NB4 (cell line): ENCODE measurements around the gene NTRK2.

ENCODE experiments used
- DNase-seq: peaks from one replicate; pipeline ENCODE4 v3.0.0; 2010; ENCODE audit warnings: low read depth
- H3K4me3 ChIP-seq: one replicate; pipeline ENCODE4 v1.5.1; 2011; ENCODE audit warnings: mild to moderate bottlenecking, low read depth, low read length, moderate library complexity
- MAX ChIP-seq: IDR thresholded peaks from 2 replicates; pipeline ENCODE4 v1.6.1; 2011; ENCODE audit warnings: low read depth, low read length
- MYC ChIP-seq: IDR thresholded peaks from 2 replicates; pipeline ENCODE4 v1.6.1; 2011; ENCODE audit warnings: low read depth, low read length
- POLR2A ChIP-seq: IDR thresholded peaks from 2 replicates; pipeline ENCODE4 v1.6.1; 2011; ENCODE audit warnings: mild to moderate bottlenecking; ENCODE audit not compliant: insufficient read length; ENCODE audit errors: extremely low read depth
- TF ChIP-seq, protein P1 (sequence below): IDR thresholded peaks from one replicate; pipeline ENCODE4 v1.5.1; 2012; ENCODE audit warnings: low read depth, low read length

The NTRK2 gene

GRCh38 chr9:84819491-84819991 is 150.0 kb downstream of the NTRK2 start:
- no peak overlapping the region for H3K4me3 ChIP-seq
- TF ChIP-seq POLR2A (no peak), MAX (no peak)
- no peak for DNase-seq

GRCh38 chr9:84821431-84821830 is 151.9 kb downstream of the NTRK2 start:
- DNase-seq: no peak
- TF ChIP-seq MYC (no peak), MAX (no peak), POLR2A (no peak)
- TF ChIP-seq, protein P1, sequence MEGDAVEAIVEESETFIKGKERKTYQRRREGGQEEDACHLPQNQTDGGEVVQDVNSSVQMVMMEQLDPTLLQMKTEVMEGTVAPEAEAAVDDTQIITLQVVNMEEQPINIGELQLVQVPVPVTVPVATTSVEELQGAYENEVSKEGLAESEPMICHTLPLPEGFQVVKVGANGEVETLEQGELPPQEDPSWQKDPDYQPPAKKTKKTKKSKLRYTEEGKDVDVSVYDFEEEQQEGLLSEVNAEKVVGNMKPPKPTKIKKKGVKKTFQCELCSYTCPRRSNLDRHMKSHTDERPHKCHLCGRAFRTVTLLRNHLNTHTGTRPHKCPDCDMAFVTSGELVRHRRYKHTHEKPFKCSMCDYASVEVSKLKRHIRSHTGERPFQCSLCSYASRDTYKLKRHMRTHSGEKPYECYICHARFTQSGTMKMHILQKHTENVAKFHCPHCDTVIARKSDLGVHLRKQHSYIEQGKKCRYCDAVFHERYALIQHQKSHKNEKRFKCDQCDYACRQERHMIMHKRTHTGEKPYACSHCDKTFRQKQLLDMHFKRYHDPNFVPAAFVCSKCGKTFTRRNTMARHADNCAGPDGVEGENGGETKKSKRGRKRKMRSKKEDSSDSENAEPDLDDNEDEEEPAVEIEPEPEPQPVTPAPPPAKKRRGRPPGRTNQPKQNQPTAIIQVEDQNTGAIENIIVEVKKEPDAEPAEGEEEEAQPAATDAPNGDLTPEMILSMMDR: no peak
- H3K4me3 ChIP-seq: no peak overlapping the region

GRCh38 chr9:84822589-84823233 is 153.2 kb downstream of the NTRK2 start:
- no peak overlapping the region for H3K4me3 ChIP-seq
- no peak for DNase-seq
- no peak for TF ChIP-seq MAX
- TF ChIP-seq, protein P1: no peak
- TF ChIP-seq POLR2A: no peak
- TF ChIP-seq MYC: no peak

GRCh38 chr9:84823421-84824271 is 154.1 kb downstream of the NTRK2 start:
- TF ChIP-seq MYC: no peak
- TF ChIP-seq, protein P1: no peak
- no peak for TF ChIP-seq POLR2A
- TF ChIP-seq MAX: no peak
- H3K4me3 ChIP-seq: no peak overlapping the region
- DNase-seq: no peak

DNA sequence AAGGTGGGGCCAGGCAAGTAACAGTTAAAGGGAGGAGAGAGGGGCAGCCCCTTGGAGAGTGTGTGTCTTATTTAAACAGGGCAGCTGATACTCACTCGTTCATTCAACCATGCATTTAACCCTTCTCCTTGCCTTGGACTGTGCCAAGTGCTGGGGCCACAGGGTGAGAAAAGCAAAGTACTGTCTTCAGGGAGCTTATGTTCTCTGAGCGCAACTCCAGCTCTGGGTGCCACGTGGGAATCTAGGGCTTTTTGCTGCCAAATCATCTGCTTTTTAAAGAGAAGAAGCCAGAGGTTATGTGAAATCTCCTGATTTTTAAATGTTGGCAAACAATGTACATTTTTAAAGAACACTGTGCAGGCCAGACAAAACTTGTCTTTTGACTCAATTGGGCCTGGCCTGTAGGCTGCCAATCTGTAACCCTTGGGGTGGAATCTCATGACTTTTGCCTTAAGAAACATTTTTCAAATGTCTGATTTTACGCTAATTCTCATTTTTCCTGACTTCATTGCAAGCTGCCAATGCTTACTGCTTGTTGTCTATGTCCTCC is 157.8 kb downstream of the NTRK2 start:
- TF ChIP-seq, protein P1: no peak
- TF ChIP-seq MYC (no peak), MAX (no peak), POLR2A (no peak)
- H3K4me3 ChIP-seq: no peak overlapping the region
- no peak for DNase-seq
